ENCODE results near the gene DOCK4.

Gene DOCK4

GRCh38 chr7:111858331-111858730 lies 347.9 kb downstream of the DOCK4 start:
- H3K27ac ChIP-seq, result no peak overlapping the region
- TF ChIP-seq ZFX (IDR thresholded peaks at IDR 0.05) (no peak), CTCF (conservative IDR thresholded peaks at IDR 0.05) (no peak)

- peak; percentile 46 for TF ChIP-seq CTCF (conservative IDR thresholded peaks at IDR 0.05)
- TF ChIP-seq ZFX (IDR thresholded peaks at IDR 0.05), result no peak
- H3K27ac ChIP-seq, result no peak overlapping the region
Observed at GRCh38 chr7:111855842-111856227, 350.4 kb downstream of the DOCK4 start.

GRCh38 chr7:111855161-111855841 lies 350.9 kb downstream of the DOCK4 start:
- no peak for TF ChIP-seq ZFX (IDR thresholded peaks at IDR 0.05)
- TF ChIP-seq CTCF (conservative IDR thresholded peaks at IDR 0.05), result peak; percentile 87
- H3K27ac ChIP-seq, result no peak overlapping the region

- H3K27ac ChIP-seq, result no peak overlapping the region
- no peak for TF ChIP-seq ZFX (IDR thresholded peaks at IDR 0.05)
- peak; percentile 53 for TF ChIP-seq CTCF (conservative IDR thresholded peaks at IDR 0.05)
Observed at GRCh38 chr7:111853201-111853990, 352.8 kb downstream of the DOCK4 start.

GRCh38 chr7:111852081-111852480 lies 354.1 kb downstream of the DOCK4 start:
- H3K27ac ChIP-seq, result no peak overlapping the region
- TF ChIP-seq CTCF (conservative IDR thresholded peaks at IDR 0.05) (no peak), ZFX (IDR thresholded peaks at IDR 0.05) (no peak)

GRCh38 chr7:111846898-111847297 lies 359.3 kb downstream of the DOCK4 start:
- H3K27ac ChIP-seq, result no peak overlapping the region
- no peak for TF ChIP-seq CTCF (conservative IDR thresholded peaks at IDR 0.05)
- TF ChIP-seq ZFX (IDR thresholded peaks at IDR 0.05), result no peak

GRCh38 chr7:111845853-111846252 lies 360.3 kb downstream of the DOCK4 start:
- no peak overlapping the region for H3K27ac ChIP-seq
- TF ChIP-seq CTCF (conservative IDR thresholded peaks at IDR 0.05) (no peak), ZFX (IDR thresholded peaks at IDR 0.05) (no peak)

All from C4-2B (cell line).